CD4-positive, alpha-beta memory T cell (primary cell): ENCODE measurements around the gene TRIP4. TPM values are rescaled to one million over a fixed set of nuclear protein-coding genes. Genes with fewer than 3 reads are reported as not detected.
A peak's percentile ranks its signal among the peaks of the same experiment; 100 is the strongest.

ENCODE experiments used
- CTCF ChIA-PET: fragments of 350-600 bp; sonication (Branson Sonifier 250); formaldehyde crosslinking; loops from one replicate; lab custom pipeline; 2021; ENCODE audit warnings: inconsistent platforms; ENCODE audit not compliant: partially characterized antibody; lab: Charles Lee
- POLR2A ChIA-PET: fragments of 350-600 bp; sonication (Branson Sonifier 250); formaldehyde crosslinking; loops from one replicate; lab custom pipeline; 2021; ENCODE audit not compliant: partially characterized antibody; lab: Charles Lee
- DNase-seq, 5 donors: peaks; one replicate each; pipeline versions ENCODE4 v3.0.0 to v3.0.0-alpha.2; 2020 to 2022; ENCODE audit warnings: mixed read lengths in 1 of 5
- H3K27ac ChIP-seq: one replicate; pipeline ENCODE4 v1.7.0; 2013; ENCODE audit warnings: low read depth, low read length
- H3K27me3 ChIP-seq: 2 replicates; pipeline ENCODE4 v1.7.0; 2013; ENCODE audit warnings: mild to moderate bottlenecking, low read length, moderate library complexity; ENCODE audit not compliant: insufficient read depth
- H3K36me3 ChIP-seq: 2 replicates; pipeline ENCODE4 v1.7.0; 2013; ENCODE audit warnings: mild to moderate bottlenecking, low read length, moderate library complexity; ENCODE audit not compliant: insufficient read depth
- H3K4me1 ChIP-seq: 2 replicates; pipeline ENCODE4 v1.7.0; 2013; ENCODE audit warnings: mild to moderate bottlenecking, low read length, moderate library complexity; ENCODE audit not compliant: insufficient read depth
- H3K4me3 ChIP-seq, 2 donors: one replicate each; pipeline ENCODE4 v1.7.0; 2013; ENCODE audit warnings: low read length in 2 of 2, mild to moderate bottlenecking in 1 of 2
- H3K9me3 ChIP-seq, 2 donors: one replicate each; pipeline ENCODE4 v1.7.0; 2013; ENCODE audit warnings: low read length in 2 of 2, control low read depth in 1 of 2; ENCODE audit not compliant: control insufficient read depth in 1 of 2
- H3K27ac Mint-ChIP-seq, 7 donors: one replicate each; pipeline ENCODE4 v1.8.0; 2020 to 2021; ENCODE audit warnings: mixed read lengths in 7 of 7, mild to moderate bottlenecking in 6 of 7, inconsistent platforms in 3 of 7, moderate library complexity in 3 of 7
- H3K27me3 Mint-ChIP-seq, 2 donors: one replicate each; pipeline ENCODE4 v1.8.0; 2020 to 2021; ENCODE audit warnings: mixed read lengths in 2 of 2
- H3K36me3 Mint-ChIP-seq, 2 donors: one replicate each; pipeline ENCODE4 v1.8.0; 2020 to 2021; ENCODE audit warnings: mixed read lengths in 2 of 2, inconsistent platforms in 1 of 2, mild to moderate bottlenecking in 1 of 2
- H3K4me1 Mint-ChIP-seq, 4 donors: one replicate each; pipeline ENCODE4 v1.8.0; 2020 to 2021; ENCODE audit warnings: mixed read lengths in 4 of 4, mild to moderate bottlenecking in 1 of 4
- H3K4me3 Mint-ChIP-seq, 8 donors: one replicate each; pipeline ENCODE4 v1.8.0; 2020 to 2021; ENCODE audit warnings: mixed read lengths in 8 of 8, mild to moderate bottlenecking in 7 of 8, moderate library complexity in 6 of 8, inconsistent platforms in 3 of 8
- H3K9me3 Mint-ChIP-seq, 8 donors: one replicate each; pipeline ENCODE4 v1.8.0; 2020 to 2021; ENCODE audit warnings: mixed read lengths in 8 of 8, mild to moderate bottlenecking in 5 of 8, inconsistent platforms in 3 of 8, moderate library complexity in 1 of 8
- intact Hi-C: fragments of 100-400 bp; cut with micrococcal nuclease; formaldehyde crosslinking; loops from one replicate; pipeline ENCODE4 v1.15.1; 2023
- polyA plus RNA-seq, 2 donors: library from polyadenylated mRNA; unstranded; fragments of 300-500 nt; fragmentation: Illumina TruSeq; gene quantifications; one replicate each; pipeline ENCODE4 v1.2.3, GENCODE V29; 2021
- total RNA-seq, 2 experiments: library from RNA; stranded (reverse); gene quantifications; one replicate each; pipeline ENCODE4 v1.2.3, GENCODE V29; 2021

TRIP4 gene
- total and polyA plus RNA-seq, 4 experiments from 2014 or later, result 28.2 to 37.1 (median 29.4) TPM

- Histone ChIP-seq H3K9me3 (no peaks in the 10 kb centered on the region), H3K36me3 (peaks cover 7% of the 10 kb centered on the region), H3K27me3 (no peaks in the 10 kb centered on the region), H3K4me1 (peaks cover 85% of the 10 kb centered on the region), H3K4me3 (peak overlapping the region in 1 of 2 donors; percentile 30), H3K27ac (peak overlapping the region; percentile 52)
- POLR2A ChIA-PET, result interaction anchor here (0.8 to 2.3 kb wide), 19 partner anchors 8 to 164 kb away, joined by 3 to 14 read pairs (median 4); partner anchors contain the start of genes TRIP4 and ZNF609
- no peaks in the 10 kb centered on the region for H3K9me3 Mint-ChIP-seq
- H3K4me1 Mint-ChIP-seq, result peaks cover 66 to 91% (median 79%) of the 10 kb centered on the region in 4 donors
- no peaks in the 10 kb centered on the region for H3K27me3 Mint-ChIP-seq
- peak overlapping the region; percentile 68 to 94 (median 84) for H3K27ac Mint-ChIP-seq
- intact Hi-C loops, result loop anchor here (2.0 kb wide), 1 partner anchor 43 kb away; the partner anchor contains the start of gene ZNF609
- H3K36me3 Mint-ChIP-seq, result peaks cover 27 to 37% of the 10 kb centered on the region in 2 donors
- peak in 4 of 5 donors; percentile 25 to 41 (median 38) for DNase-seq
- CTCF ChIA-PET, result interaction anchor here (0.6 to 2.5 kb wide), 8 partner anchors 9 to 150 kb away, joined by 3 to 13 read pairs (median 4); no protein-coding TSS in a partner anchor
- peak overlapping the region; percentile 49 to 80 (median 68) for H3K4me3 Mint-ChIP-seq
These were observed 116.0 kb downstream of the TRIP4 start for GRCh38 chr15:64503640-64504039.

Other genes with a start within 250 kb of the TRIP4 start
- gene SNX22, start 236.1 kb upstream of the TRIP4 start, total RNA-seq, result under 1 TPM; 0.33 to 0.70 TPM
- under 1 TPM; 0.32 to 0.95 TPM for gene SNX22, start 236.1 kb upstream of the TRIP4 start, polyA plus RNA-seq
- gene PPIB, start 224.8 kb upstream of the TRIP4 start, total RNA-seq, result 100 to 1,000 TPM; 247 to 271 TPM
- 100 to 1,000 TPM; 616 to 730 TPM for gene PPIB, start 224.8 kb upstream of the TRIP4 start, polyA plus RNA-seq
- gene CSNK1G1, start 31.7 kb upstream of the TRIP4 start, total RNA-seq, result 10 to 100 TPM; 27.3 to 27.7 TPM
- gene CSNK1G1, start 31.7 kb upstream of the TRIP4 start, polyA plus RNA-seq, result 10 to 100 TPM in 1 of 2 donors, 1 to 10 TPM in 1; 6.2 to 20.9 TPM
- 1 to 10 TPM in 1 of 2 experiments, under 1 TPM in 1; 0.39 to 1.5 TPM for gene PCLAF, start 6.4 kb upstream of the TRIP4 start, total RNA-seq
- gene PCLAF, start 6.4 kb upstream of the TRIP4 start, polyA plus RNA-seq, result under 1 TPM in 1 of 2 donors, not detected in 1; 0.89 TPM
- 10 to 100 TPM; 53.7 to 56.9 TPM for gene ZNF609, start 72.7 kb downstream of the TRIP4 start, total RNA-seq
- 10 to 100 TPM in 1 of 2 donors, 1 to 10 TPM in 1; 1.4 to 16.5 TPM for gene ZNF609, start 72.7 kb downstream of the TRIP4 start, polyA plus RNA-seq